NCI-H1105 (cell line): Measurements from ENCODE around the gene TNFRSF6B.
"Not testable (repeated sequence)": the region's sequence is repeated elsewhere in the genome, so short reads cannot be mapped to it uniquely, and the experiment has no call there.

Experiments
- DNase-seq: peaks from one replicate; lab custom pipeline; 2025; lab: John Stamatoyannopoulos, UW

The TNFRSF6B gene

GRCh38 chr20:63662813-63663189 is 33.7 kb upstream of the TNFRSF6B start:
- DNase-seq, result no peak

DNA sequence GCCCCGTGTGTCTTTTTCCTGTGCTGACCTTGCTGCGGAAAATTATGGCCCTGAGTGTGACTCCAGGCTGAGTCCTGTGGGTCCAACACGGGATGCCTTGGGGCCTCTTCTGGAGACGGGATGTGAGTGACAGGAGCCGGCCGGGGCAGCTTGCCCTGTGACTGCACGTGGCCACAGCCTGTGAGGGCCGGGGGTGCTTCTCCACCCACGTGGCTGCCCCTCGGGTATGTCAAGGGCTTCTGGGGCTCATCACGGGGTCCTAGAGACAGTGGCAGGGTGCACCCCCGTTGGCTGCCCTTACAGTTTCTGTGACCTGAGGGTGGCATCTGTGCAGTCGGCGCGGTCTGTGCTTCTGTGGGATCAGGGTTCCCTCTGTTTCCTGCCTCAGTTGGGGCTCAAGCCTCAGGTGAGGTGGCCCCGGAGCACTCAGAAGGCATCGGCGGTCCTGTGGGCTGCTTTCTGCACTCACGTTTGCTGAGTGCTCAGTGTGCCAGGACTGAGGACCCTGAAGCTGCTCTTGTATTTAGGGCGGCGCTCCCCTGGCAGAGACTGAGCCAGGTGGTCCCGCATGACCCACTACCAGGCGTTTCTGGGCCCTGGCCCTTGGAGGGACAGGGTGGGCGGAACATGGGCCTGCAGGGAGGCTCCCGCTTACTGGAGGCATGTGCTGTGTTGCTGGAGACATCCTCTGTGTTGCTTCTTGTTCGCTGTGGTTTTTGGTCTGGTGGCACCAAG is 33.0 kb upstream of the TNFRSF6B start:
- no peak for DNase-seq

GRCh38 chr20:63664143-63664851 is 32.2 kb upstream of the TNFRSF6B start:
- no peak for DNase-seq

DNA sequence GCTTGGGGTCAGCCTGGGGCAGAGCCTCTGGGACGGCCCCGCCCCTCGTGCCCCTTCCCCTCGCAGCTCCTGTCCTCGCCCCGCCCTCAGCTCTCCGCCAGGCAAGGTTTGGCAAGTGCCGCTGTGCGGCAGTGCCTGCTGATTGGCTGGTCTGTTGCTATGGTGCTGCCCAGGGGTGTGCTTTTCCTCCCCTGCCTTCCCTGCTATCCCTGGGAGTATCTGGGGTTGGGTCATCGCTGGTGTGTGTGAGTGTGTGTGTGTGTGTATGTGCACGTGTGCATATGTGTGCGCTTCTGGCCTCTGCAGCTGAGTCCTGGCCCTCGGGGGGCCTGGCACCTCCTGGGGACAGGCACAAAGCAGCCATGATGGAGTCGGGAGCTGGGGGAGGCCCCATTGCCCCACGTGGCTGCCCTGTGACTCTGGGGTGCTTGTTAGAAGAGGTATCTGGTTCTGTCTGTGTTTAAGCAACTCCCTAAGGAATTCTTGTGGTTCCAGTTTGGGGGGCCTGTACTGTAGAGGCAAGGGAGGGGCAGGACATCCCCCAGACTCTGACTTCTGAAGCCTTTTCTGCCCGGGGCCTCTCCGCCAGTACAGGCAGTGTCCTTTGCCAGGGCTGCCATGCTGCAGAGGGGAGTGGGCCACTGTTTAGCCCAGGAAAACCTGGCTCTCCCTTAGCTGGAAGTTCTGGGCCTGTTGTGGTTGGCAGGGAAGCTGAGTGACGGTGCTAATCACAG is 31.4 kb upstream of the TNFRSF6B start:
- DNase-seq, result no peak

DNA sequence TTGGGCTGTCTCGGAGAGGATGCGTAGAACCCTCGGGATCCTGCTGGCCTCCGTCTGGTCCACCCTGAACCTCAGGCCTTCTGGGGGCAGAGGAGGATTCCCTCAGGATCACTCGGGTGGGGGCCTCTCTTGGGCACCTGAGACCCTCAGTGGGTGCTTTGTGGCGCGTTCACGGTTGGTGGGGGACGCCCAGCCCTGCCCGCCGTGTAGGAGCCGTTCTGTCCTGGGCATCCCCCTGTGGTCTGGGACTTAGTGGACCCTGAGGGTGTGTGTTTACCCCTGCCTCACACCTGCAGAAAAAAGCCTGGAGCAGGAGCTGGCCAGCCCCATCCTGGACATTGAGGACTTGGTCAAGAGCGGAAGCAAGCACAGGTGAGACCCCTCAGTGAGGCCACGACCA is 30.7 kb upstream of the TNFRSF6B start:
- no peak for DNase-seq

GRCh38 chr20:63667858-63668257 is 28.6 kb upstream of the TNFRSF6B start:
- DNase-seq, result no peak

- DNase-seq, result no peak
Measured at GRCh38 chr20:63668351-63668750, 28.1 kb upstream of the TNFRSF6B start.

- DNase-seq, result not testable (repeated sequence)
Measured at GRCh38 chr20:63671695-63672094, 24.8 kb upstream of the TNFRSF6B start.

DNA sequence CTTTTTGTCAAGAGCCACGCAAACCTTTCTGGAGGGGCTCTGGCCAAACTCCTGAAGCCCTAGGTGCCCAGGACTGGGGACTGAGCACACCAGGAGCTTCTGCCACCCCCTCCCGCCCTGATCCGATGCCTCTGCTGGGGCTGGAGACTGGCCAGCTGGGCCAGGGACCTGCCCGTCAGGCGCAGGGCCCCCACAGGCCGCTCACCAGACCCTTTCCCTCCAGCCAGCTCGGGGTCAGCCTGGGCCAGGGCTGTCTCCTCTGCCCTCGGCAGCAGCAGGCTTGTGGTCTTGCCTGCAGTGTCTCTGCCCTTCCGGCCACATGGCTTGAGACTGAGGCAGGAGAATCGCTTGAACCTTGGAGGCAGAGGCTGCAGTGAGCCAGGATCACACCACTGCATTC is 23.8 kb upstream of the TNFRSF6B start:
- no peak for DNase-seq

DNA sequence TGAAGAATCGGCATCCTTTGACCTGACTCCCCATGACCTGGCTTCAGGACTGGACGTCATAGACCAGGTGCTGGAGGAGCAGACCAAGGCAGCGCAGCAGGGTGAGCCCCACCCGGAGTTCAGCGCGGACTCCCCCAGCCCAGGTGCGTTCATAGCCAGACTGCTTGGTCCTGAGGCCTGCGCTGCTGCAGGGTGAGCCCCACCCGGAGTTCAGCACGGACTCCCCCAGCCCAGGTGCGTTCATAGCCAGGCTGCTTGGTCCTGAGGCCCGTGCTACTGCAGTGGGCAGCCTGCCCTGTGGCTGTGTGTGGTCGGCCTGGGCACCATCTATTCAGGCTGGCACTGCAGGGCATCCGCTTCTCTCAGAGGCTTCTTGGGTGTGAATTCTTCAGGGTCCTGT is 22.5 kb upstream of the TNFRSF6B start:
- no peak for DNase-seq

GRCh38 chr20:63675681-63676368 is 20.6 kb upstream of the TNFRSF6B start:
- no peak for DNase-seq

GRCh38 chr20:63678071-63678470 is 18.4 kb upstream of the TNFRSF6B start:
- no peak for DNase-seq

DNA sequence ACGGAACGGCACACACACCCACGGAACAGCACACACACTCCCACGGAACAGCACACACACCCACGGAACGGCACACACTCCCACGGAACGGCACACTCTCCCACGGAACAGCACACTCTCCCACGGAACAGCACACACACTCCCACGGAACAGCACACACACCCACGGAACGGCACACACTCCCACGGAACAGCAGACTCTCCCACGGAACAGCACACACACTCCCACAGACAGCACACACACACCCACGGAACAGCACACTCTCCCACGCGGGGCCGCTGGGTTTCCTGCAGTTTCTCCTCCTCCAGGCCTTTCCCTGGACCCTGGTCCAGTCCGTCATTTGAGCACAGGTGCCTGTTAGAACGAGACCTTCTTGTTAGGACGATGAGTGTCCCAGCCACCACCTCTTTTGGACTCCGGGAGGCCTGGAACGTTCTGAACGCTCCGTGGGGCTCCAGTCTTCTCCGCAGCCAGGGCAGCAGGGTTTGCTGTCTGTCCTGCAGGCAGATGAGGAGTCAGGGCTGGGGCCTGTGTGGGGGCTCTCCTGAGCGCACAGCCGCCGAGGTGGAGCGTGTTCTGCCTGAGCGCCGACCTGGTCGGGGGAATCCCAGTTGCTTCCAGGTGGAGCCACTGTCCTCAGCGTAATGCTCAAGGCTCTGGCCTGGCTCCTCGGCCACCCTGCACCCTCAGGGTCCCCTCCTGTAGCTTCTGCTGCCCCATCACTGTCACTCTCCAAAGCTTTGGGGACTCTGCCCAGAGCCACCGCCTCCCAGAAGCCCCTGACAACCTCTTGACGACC is 17.6 kb upstream of the TNFRSF6B start:
- no peak for DNase-seq

DNA sequence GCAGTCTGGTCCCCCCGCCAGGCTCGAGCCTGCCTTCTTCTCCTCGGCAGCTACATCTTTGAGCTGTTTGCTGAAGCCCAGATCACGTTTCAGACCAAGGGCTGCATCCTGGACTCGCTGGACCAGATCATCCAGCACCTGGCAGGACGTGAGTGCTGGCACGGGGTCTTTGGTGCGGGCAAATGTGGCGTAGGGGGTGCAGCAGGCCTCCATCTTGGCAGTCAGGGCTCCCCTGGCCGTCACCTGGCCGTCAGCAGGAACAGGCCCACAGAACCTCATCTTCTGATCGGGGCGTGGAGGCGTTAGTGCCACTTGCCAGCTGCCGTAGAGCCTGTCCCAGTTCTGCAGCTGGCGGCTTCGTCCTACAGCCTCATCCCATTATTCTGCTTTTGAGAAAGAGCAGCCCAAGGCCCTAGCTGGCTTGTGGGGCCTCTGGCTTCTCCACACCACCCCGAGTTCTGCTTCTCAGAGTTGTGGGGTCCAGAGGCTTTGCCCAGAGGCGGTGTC is 16.6 kb upstream of the TNFRSF6B start:
- no peak for DNase-seq

DNA sequence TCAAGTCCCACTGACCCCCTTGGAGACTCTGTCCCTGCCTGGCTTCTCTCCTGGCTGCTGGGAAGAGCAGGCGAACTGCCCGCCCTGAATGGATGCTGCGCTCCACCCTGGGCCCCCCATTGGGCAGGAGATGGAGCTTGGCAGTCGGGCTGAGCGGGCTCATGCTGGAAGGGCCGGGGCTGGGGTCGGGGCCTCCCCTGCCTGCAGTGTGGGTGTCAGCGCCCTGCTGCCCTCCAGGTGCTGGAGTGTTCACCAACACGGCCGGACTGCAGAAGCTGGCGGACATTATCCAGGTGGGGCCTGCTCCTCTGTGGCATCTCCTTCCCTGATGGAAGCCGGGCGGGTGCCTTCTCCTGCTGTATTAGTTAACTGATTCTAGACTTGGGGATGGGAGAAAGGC is 16.0 kb upstream of the TNFRSF6B start:
- DNase-seq, result no peak

DNA sequence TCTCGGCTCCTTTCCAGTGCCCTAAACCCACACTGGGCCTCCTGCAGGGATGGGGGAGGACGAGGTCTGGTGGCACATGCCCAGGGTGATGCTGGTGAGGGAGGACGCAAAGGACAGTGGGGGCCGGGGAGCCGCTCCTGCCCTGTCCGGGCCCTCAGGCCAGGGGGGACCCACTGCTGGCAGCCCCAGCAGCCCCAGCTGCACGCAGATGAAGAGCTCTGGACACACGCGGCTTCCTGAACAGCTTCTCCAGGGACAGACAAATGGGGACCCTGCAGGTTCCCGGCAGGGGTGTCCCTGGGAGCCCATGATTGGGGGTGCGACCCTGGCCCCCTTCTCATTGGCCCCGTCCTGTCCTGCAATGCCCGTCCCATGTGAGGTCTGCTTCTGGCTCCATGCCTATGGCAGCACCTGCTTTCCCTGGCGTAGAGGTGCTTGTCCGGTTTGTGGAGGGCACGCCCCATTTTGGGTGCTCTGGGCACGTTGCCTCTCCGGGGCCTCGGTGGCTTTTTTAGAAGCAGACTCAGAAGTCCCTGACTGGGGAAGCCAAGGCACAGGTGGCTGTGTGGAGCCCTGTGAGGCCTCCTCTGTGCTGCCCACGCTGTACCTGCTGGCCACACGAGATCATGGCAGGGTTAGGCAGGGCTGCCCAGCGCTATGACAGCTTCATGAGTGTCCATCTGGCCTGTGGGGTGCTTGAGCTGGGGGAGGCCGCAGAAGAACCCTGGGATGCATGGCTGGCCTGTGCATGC is 15.4 kb upstream of the TNFRSF6B start:
- no peak for DNase-seq

DNA sequence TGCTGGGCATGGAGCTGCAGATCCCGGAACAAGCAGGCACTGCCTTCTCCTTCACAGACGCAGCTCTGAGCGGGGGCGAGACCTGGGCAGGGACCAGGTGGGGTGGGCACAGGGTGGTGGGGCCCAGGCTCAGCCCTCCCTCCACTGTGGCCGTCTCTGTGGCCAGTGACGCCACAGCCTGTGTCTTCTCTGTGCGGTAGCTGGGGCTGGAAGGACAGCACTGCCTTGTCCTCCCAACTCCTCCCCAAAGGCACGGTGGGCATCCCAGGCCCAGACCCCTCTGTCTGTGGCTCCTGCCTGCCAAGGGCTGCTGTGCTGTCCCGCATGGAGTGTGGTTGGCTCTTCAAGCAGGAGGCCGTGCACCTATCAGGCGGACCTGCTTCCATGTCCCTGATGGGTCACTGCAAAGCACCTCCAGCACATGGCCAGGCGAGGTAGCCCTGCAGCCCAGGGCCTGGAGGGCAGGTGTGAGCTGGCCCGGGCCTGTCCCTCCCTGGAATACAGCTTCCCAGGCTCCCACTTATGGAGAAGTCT is 14.8 kb upstream of the TNFRSF6B start:
- no peak for DNase-seq

DNA sequence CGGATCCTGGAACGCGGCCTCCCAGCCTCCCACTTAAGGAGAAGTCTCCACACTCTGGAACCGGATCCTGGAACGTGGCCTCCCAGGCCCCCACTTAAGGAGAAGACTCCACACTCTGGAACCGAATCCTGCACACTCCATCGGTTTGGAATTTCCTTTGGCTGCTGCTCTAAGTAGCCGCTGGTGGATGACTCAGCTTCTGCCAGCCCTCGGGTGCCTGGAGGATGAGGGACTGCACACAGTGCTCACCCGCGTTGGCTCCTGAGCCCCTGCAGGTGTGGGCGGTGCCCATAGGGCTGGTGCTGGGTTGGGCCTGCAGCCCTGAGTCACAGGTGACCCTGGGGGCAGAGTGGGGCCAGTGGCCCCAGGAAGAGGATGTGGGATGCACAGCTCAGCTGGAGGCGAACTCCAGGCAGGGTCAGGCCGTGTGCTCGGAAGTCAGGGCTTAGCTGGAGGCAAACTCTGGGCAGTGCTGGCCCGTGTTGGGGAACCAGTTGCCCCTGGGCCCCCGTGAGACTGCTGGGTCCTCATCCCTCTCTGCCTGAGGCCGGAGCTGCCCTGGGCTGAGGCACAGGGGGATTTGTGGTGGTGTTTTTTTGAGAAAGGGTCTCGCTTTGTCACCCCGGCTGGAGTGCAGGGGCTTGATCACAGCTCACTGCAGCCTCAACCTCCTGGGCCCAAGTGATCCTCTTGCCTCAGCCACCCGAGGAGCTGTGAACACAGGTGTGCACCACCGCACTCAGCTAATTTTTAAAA is 13.9 kb upstream of the TNFRSF6B start:
- no peak for DNase-seq

DNA sequence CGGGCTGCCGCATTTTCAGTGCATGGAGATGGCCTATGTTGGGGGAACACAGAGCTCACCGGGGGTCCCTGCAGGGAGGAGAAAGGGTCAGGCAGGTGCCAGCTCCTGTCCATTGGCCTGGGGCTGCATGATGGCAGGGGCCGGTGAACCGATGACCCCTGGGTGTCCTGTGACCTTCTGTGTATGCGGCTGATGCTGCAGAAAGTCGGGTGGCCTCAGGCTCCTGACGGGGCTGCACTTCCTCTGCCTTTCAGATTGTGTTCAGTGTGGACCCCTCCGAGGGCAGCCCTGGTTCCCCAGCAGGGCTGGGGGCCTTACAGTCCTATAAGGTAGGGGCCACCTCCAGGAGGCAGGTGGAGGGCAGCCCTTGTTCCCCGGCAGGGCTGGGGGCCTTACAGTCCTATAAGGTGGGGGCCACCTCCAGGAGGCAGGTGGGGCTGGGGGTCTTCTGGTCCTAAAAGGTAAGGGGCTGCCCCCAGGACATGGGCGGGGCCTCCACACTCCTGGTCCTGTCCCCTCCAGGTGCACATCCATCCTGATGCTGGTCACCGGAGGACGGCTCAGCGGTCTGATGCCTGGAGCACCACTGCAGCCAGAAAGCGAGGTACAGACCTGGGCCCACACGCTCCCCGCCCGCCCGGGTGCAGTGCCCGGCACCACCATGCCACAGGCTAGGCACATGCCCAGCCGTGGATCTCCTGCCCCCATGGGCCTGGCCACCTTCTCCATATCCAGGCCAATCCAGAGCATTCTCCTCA is 11.0 kb upstream of the TNFRSF6B start:
- DNase-seq, result no peak
